ENCODE data around the gene ISCU. TPM values are rescaled to one million over a fixed set of nuclear protein-coding genes. Genes with fewer than 3 reads are reported as not detected.

The ISCU gene
- total RNA-seq, 2 donors from 2014 or later: 93.7 to 97.5 TPM

DNA sequence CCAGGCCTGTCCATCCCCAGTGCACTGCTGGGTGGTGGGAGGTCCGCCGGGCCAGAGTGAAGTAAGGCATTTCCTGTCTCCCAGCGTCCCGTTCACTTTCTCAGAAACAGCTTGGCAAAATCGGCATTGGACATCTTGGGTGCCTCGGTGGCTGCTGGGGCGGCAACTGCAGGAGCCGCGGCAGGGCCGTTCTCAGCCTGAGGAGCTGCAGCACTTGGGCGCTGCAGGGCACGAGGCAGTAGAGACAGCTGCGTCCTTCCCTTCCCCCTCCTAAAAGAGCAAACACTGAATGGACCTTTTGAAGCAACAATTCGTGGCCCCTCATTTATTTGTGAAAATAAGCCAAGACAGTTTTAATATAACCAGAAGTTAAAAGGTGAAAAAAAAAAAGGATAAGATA lies 39.0 kb upstream of the ISCU start:
- H3K36me3 ChIP-seq: peaks cover 34% of the 10 kb centered on the region
- no peak overlapping the region for H3K9ac ChIP-seq (ENCODE audit: low read depth in 2 of 2, low read length in 2 of 2)
- no peak overlapping the region for H3K27ac ChIP-seq
- intact Hi-C loops (cut with DNase I): no loop called here
- no peaks in the 10 kb centered on the region for H3K9me3 ChIP-seq
- H3K4me1 ChIP-seq: no peaks in the 10 kb centered on the region
- TF ChIP-seq, protein P1, sequence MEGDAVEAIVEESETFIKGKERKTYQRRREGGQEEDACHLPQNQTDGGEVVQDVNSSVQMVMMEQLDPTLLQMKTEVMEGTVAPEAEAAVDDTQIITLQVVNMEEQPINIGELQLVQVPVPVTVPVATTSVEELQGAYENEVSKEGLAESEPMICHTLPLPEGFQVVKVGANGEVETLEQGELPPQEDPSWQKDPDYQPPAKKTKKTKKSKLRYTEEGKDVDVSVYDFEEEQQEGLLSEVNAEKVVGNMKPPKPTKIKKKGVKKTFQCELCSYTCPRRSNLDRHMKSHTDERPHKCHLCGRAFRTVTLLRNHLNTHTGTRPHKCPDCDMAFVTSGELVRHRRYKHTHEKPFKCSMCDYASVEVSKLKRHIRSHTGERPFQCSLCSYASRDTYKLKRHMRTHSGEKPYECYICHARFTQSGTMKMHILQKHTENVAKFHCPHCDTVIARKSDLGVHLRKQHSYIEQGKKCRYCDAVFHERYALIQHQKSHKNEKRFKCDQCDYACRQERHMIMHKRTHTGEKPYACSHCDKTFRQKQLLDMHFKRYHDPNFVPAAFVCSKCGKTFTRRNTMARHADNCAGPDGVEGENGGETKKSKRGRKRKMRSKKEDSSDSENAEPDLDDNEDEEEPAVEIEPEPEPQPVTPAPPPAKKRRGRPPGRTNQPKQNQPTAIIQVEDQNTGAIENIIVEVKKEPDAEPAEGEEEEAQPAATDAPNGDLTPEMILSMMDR (IDR thresholded peaks at IDR 0.05): no peak
- no peak overlapping the region for H3K4me3 ChIP-seq
- no peak for DNase-seq
- no peaks in the 10 kb centered on the region for H3K27me3 ChIP-seq

DNA sequence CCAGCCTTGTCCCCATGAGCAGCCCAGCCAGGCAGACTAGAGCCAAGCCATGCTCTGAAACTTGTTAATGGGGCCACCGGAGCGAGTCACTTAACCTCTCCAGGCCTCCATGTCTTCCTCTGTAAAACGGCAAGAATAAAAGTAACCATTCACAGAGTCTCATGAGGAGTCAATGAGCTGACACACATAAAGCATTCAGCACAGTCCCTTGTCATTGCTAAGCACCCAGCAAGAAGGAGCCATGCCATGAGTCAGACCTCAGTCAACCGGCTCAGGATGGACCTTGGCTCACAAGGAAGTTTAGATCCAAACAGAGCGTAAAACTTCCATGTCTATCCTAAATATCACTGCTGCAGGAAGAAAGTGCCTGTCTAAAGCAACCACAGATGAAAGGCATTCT lies 36.7 kb upstream of the ISCU start:
- Histone ChIP-seq H3K9ac (ENCODE audit: low read depth in 2 of 2, low read length in 2 of 2) (no peak overlapping the region), H3K27ac (no peak overlapping the region), H3K36me3 (peaks cover 36% of the 10 kb centered on the region), H3K9me3 (no peaks in the 10 kb centered on the region), H3K27me3 (no peaks in the 10 kb centered on the region), H3K4me1 (no peaks in the 10 kb centered on the region), H3K4me3 (no peak overlapping the region)
- intact Hi-C loops (cut with DNase I): no loop called here
- DNase-seq: no peak
- TF ChIP-seq, protein P1 (IDR thresholded peaks at IDR 0.05): no peak

DNA sequence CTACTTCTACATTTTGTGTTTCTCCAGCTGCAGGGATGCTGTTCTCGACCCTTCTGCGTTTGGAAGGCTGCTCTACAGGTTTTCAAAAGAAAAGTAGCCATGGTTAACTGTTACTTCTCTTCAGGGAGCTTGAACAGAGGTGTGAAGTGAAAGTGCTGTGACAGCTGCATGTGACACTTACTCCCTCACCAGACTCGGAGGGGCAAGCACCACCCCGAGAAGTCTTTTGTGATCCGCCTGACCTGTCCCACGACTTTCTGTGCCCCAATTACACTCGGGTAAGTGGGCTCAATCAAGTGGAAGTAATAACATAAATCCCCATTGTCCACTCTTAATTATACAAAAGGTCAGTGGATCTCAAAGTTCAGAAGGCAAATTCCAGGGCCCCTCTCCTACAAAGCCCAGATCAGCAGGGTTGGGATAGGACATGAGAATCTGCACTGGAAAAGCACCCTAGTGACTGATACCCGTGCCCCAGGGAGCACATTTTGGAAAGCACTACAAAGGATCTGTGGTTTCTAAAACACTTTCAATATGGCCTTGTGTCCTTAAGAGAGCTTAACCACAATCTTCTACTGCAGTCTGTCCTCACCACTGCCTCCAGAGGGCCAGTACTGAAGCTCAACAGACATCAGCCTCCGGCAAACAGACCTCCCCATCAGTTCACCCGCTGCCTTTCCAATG lies 35.8 kb upstream of the ISCU start:
- Histone ChIP-seq H3K27ac (no peak overlapping the region), H3K4me1 (no peaks in the 10 kb centered on the region), H3K27me3 (no peaks in the 10 kb centered on the region), H3K4me3 (no peak overlapping the region), H3K36me3 (peaks cover 43% of the 10 kb centered on the region), H3K9me3 (no peaks in the 10 kb centered on the region), H3K9ac (ENCODE audit: low read depth in 2 of 2, low read length in 2 of 2) (no peak overlapping the region)
- intact Hi-C loops (cut with DNase I): no loop called here
- TF ChIP-seq, protein P1 (IDR thresholded peaks at IDR 0.05): no peak
- DNase-seq: no peak

DNA sequence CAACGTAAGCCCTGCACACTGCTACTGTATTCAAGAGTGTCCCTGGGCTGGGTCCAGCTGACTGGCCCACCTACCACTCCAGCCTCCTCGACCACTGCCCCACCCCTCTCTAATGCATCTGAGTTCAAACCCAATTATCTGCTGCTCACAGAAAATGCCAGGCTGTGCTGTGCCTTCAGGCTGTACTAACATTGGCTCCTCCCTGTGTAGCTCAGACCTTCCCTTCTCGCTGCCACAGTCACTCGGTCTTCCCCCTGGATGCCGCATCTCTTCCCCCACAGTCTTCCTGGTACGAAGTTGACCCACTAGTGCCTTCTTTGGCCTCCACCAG lies 35.3 kb upstream of the ISCU start:
- DNase-seq: no peak
- H3K27me3 ChIP-seq: no peaks in the 10 kb centered on the region
- no peaks in the 10 kb centered on the region for H3K4me1 ChIP-seq
- H3K4me3 ChIP-seq: no peak overlapping the region
- no peaks in the 10 kb centered on the region for H3K9me3 ChIP-seq
- H3K9ac ChIP-seq (ENCODE audit: low read depth in 2 of 2, low read length in 2 of 2): no peak overlapping the region
- peaks cover 42% of the 10 kb centered on the region for H3K36me3 ChIP-seq
- H3K27ac ChIP-seq: no peak overlapping the region
- TF ChIP-seq, protein P1 (IDR thresholded peaks at IDR 0.05): no peak
- intact Hi-C loops (cut with DNase I): no loop called here

DNA sequence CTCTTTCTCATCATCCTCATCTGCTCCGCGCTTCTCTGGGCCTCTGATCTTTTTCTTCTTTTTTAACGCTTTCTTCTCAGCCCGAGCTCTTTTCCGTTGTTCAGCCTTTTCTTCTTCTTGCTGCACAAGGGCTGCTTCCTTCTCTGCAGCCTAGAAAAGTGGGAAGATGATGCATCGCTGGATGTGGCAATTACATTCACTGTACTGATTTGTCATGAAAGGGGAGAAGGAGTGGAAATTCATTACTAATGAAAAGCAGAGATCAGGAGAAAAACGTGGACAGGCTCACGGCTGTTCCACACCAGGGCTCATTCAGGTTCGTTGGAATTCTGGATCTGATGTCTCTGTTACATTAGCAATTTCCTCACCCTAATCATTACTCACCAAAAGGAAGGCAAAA lies 32.2 kb upstream of the ISCU start:
- peaks cover 27% of the 10 kb centered on the region for H3K36me3 ChIP-seq
- TF ChIP-seq, protein P1 (IDR thresholded peaks at IDR 0.05): no peak

More for the DNA sequence above, 32.2 kb upstream of the ISCU start:
- DNase-seq: no peak
- Histone ChIP-seq H3K4me3 (no peak overlapping the region), H3K9ac (ENCODE audit: low read depth in 2 of 2, low read length in 2 of 2) (no peak overlapping the region), H3K4me1 (no peaks in the 10 kb centered on the region), H3K27ac (no peak overlapping the region), H3K27me3 (no peaks in the 10 kb centered on the region), H3K9me3 (no peaks in the 10 kb centered on the region)
- intact Hi-C loops (cut with DNase I): no loop called here
